Skeletal muscle tissue (tissue), 4 donors: Measurements from ENCODE around the gene UBN1. TPM values are rescaled to one million over a fixed set of nuclear protein-coding genes. Genes with fewer than 3 reads are reported as not detected.
A peak's percentile ranks its signal among the peaks of the same experiment; 100 is the strongest.

Experiments used
- H3K27ac ChIP-seq: one replicate; pipeline ENCODE4 v1.7.0; 2013; ENCODE audit warnings: mild to moderate bottlenecking, low read depth, low read length, inconsistent platforms
- H3K27me3 ChIP-seq, 3 donors: one replicate each; pipeline ENCODE4 v1.7.0; 2013; ENCODE audit warnings: low read length in 3 of 3; ENCODE audit not compliant: control insufficient read depth in 3 of 3, insufficient read depth in 3 of 3
- H3K36me3 ChIP-seq, 3 donors: one replicate each; pipeline ENCODE4 v1.7.0; 2013; ENCODE audit warnings: low read length in 3 of 3; ENCODE audit not compliant: control insufficient read depth in 3 of 3, insufficient read depth in 3 of 3
- H3K4me1 ChIP-seq, 3 donors: one replicate each; pipeline ENCODE4 v1.7.0; 2013; ENCODE audit warnings: low read length in 3 of 3, mild to moderate bottlenecking in 3 of 3; ENCODE audit not compliant: control insufficient read depth in 3 of 3, insufficient read depth in 3 of 3
- H3K4me3 ChIP-seq, 3 donors: one replicate each; pipeline ENCODE4 v1.7.0; 2013; ENCODE audit warnings: low read length in 3 of 3
- H3K9ac ChIP-seq, 3 donors: one replicate each; pipeline ENCODE4 v1.7.0; 2013; ENCODE audit warnings: low read length in 3 of 3, mild to moderate bottlenecking in 3 of 3, moderate library complexity in 2 of 3, low read depth in 1 of 3
- H3K9me3 ChIP-seq, 3 donors: one replicate each; pipeline ENCODE4 v1.7.0; 2013; ENCODE audit warnings: low read length in 3 of 3; ENCODE audit not compliant: control insufficient read depth in 3 of 3
- total RNA-seq: library from RNA; depleted of rRNA; stranded (reverse); fragments of >200 nt; gene quantifications from one replicate; pipeline ENCODE4 v1.2.3, GENCODE V29; 2014
- donor health status: Osteomylitis.

Gene UBN1
- 11.0 TPM for total RNA-seq

- Histone ChIP-seq H3K36me3 (peaks cover 21 to 29% (median 25%) of the 10 kb centered on the region in 3 donors), H3K4me1 (peaks cover 28 to 41% (median 28%) of the 10 kb centered on the region in 3 donors), H3K27ac (peak within 1 kb of the TSS; percentile 97), H3K4me3 (peak within 1 kb of the TSS; percentile 86 to 94 (median 91)), H3K9me3 (no peaks in the 10 kb centered on the region), H3K9ac (peak within 1 kb of the TSS; percentile 89 to 96 (median 95)), H3K27me3 (no peaks in the 10 kb centered on the region)
Measured at GRCh38 chr16:4846901-4847773, at the start of gene UBN1, which contains the start of gene GLYR1. UBN1 (plus strand) TSS chr16:4847481; CDS start chr16:4852918, 5,437 bp downstream. GLYR1 (minus strand) TSS chr16:4847288; CDS start chr16:4847265, 23 bp downstream.

DNA sequence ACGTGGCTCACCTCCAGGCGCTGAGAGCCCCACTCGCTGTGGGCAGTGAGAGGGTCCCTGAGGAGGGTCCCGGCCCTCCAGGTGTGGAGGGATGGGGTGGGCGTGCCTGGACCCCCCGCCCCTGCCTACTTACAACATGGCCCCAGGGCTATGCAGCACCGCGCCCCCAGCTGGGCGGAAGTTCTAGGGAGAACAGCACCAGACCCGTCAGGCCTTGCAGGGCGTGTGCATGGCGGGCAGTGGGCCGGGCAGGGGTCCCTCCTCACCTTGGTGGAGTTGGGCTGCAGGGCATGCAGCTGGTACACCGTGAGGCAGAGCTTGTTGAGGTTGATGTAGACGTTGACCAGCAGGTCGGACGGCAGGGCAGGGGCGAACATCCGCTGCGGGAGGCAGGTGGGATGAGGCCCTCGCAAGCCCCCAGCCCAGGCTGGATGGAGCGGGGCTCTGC, 49.5 kb upstream of the UBN1 start:
- Histone ChIP-seq H3K9me3 (no peaks in the 10 kb centered on the region), H3K4me1 (peaks cover 11 to 15% (median 14%) of the 10 kb centered on the region in 3 donors), H3K27me3 (no peaks in the 10 kb centered on the region), H3K4me3 (no peak overlapping the region), H3K9ac (no peak overlapping the region), H3K36me3 (peaks cover 20 to 26% (median 21%) of the 10 kb centered on the region in 3 donors), H3K27ac (no peak overlapping the region)

DNA sequence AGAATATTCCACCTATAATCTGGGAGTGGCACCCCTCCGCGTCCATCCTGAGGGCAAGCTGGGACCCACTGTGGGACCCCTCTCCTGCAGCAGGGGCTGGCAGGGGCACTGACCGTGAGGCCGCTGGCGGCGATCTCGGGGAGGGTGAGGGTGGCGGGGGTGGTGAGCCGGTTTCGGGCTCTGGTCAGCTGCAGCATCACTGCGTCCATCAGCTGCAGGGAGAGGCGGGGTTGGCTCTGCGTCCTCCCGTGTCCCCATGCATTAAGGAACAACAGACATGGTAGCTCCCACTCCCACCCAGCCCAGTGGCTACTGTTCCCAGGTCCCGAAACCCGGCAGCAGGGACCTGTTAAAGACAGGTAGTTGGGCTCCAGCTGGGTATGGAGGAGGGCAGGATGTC, 48.8 kb upstream of the UBN1 start:
- no peak overlapping the region for H3K9ac ChIP-seq
- no peak overlapping the region for H3K4me3 ChIP-seq
- H3K4me1 ChIP-seq = peaks cover 14 to 17% (median 15%) of the 10 kb centered on the region in 3 donors
- peaks cover 20 to 26% (median 21%) of the 10 kb centered on the region in 3 donors for H3K36me3 ChIP-seq
- no peak overlapping the region for H3K27ac ChIP-seq
- H3K9me3 ChIP-seq = no peaks in the 10 kb centered on the region
- no peaks in the 10 kb centered on the region for H3K27me3 ChIP-seq

GRCh38 chr16:4799171-4799855, 48.0 kb upstream of the UBN1 start:
- peaks cover 14 to 20% (median 15%) of the 10 kb centered on the region in 3 donors for H3K4me1 ChIP-seq
- H3K4me3 ChIP-seq = no peak overlapping the region
- H3K9me3 ChIP-seq = no peaks in the 10 kb centered on the region
- no peak overlapping the region for H3K27ac ChIP-seq
- H3K27me3 ChIP-seq = no peaks in the 10 kb centered on the region
- H3K9ac ChIP-seq = no peak overlapping the region
- H3K36me3 ChIP-seq = peaks cover 20 to 29% (median 24%) of the 10 kb centered on the region in 3 donors

DNA sequence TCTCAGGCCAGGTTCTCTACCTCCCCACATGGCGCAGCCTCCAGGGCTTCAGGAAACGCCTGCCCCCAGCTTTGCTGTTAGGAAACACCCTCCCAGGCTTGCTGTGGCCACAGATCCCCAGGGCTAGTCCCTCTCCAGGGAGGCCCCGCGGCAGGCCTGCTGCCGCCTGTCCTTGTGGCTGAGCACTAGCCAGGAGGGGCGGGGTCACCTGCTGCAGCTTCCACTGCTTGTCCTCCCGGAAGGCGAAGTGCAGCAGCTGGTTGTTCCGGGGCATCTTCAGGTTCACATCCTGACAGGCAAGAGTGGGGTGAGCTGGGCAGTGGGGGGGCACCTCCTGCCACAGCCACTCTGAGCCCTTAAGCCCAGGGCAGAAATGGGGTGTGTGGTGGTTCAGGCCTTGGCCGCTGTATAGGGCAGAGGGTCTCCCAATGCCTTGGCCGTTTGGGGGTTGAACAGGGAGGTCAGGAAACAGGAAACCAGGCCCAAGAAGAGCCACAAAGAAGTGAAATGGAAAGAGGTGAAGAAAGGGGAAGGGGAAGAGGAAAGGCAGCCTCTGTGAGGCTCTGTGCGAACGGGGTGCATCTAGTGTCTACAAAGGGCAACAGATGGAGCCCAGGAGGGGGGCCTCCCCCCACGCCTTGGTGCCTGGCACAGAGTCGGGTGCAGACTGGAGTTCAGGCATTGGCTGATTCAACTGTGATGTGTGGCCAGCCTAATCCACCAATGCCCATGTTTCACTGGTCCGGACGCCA, 46.8 kb upstream of the UBN1 start:
- Histone ChIP-seq H3K27me3 (no peaks in the 10 kb centered on the region), H3K4me3 (no peak overlapping the region), H3K9me3 (no peaks in the 10 kb centered on the region), H3K36me3 (peaks cover 24 to 39% (median 33%) of the 10 kb centered on the region in 3 donors), H3K4me1 (peaks cover 14 to 20% (median 15%) of the 10 kb centered on the region in 3 donors), H3K9ac (peak overlapping the region in 2 of 3 donors; percentile 16 to 62), H3K27ac (no peak overlapping the region)

DNA sequence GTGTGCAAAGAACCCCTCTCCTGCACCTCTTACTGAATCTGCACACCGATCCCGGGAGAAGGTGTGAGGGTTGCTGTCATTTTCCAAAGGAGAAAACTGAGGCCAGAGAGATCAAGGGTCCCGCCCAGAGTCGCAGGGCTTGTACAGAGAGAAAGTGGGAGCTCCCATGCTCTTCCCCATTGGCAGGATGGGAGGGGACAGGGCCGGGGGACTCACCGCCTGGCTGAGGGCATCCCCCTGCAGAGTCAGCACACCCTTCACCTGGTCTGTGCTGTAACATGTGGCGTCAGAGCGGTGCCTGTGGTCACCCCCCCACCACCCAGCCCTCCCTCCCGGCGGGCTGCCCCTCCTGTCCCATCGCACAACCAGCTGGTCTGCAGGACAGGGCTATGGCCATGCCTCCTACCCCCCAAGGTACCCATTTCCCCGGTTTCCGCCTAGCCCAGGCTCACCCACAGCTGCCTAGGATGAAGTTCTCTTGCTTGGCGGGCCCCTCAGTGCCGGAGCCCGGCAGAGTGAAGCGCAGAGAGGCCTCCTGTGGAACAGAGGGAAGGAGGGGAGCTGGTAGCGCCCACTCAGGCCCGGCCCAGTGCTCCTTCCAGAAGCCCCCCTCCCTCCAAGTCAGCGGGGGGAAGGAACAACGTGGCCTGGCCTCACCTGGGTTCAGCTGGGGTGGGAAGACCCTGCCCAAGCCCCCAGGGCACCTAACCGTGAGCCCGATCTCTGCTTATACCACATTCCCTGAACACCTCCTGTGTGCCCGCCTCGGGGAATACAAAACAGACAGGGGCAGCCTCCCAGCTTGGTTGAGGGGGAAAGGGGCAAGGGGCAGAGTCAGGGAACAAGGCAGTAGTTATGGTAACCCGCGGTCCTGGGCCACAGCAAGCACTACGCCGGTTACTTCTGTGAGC, 46.0 kb upstream of the UBN1 start:
- Histone ChIP-seq H3K36me3 (peaks cover 24 to 42% (median 37%) of the 10 kb centered on the region in 3 donors), H3K4me1 (peaks cover 14 to 20% (median 15%) of the 10 kb centered on the region in 3 donors), H3K27ac (peak overlapping the region; percentile 75), H3K9ac (peak overlapping the region; percentile 62 to 86 (median 74)), H3K9me3 (no peaks in the 10 kb centered on the region), H3K27me3 (no peaks in the 10 kb centered on the region), H3K4me3 (peak overlapping the region; percentile 75 to 85 (median 81))

GRCh38 chr16:4801962-4802658, 45.2 kb upstream of the UBN1 start, which contains the start of gene ROGDI:
ROGDI (minus strand) TSS chr16:4802633; CDS start chr16:4802571, 62 bp downstream.
- H3K27me3 ChIP-seq = no peaks in the 10 kb centered on the region
- H3K9ac ChIP-seq = peak within 1 kb of the TSS; percentile 65 to 86 (median 77)
- H3K9me3 ChIP-seq = no peaks in the 10 kb centered on the region
- H3K4me3 ChIP-seq = peak within 1 kb of the TSS; percentile 75 to 85 (median 81)
- H3K36me3 ChIP-seq = peaks cover 24 to 43% (median 35%) of the 10 kb centered on the region in 3 donors
- H3K27ac ChIP-seq = peak within 1 kb of the TSS; percentile 75
- peaks cover 14 to 20% (median 15%) of the 10 kb centered on the region in 3 donors for H3K4me1 ChIP-seq

- Histone ChIP-seq H3K27me3 (no peaks in the 10 kb centered on the region), H3K36me3 (peaks cover 23 to 38% (median 37%) of the 10 kb centered on the region in 3 donors), H3K27ac (peak overlapping the region; percentile 40), H3K4me1 (peaks cover 14 to 20% (median 15%) of the 10 kb centered on the region in 3 donors), H3K4me3 (peak overlapping the region; percentile 75 to 85 (median 81)), H3K9ac (peak overlapping the region; percentile 65 to 86 (median 77)), H3K9me3 (no peaks in the 10 kb centered on the region)
Measured at GRCh38 chr16:4802659-4803287, 44.5 kb upstream of the UBN1 start.
